GM18951 (cell line): ENCODE results near the gene NBPF11.
"Not testable (repeated sequence)": the region's sequence is repeated elsewhere in the genome, so short reads cannot be mapped to it uniquely, and the experiment has no call there.

Experiments
- POLR2A ChIP-seq: IDR thresholded peaks from 4 replicates; pipeline ENCODE4 v1.6.1; 2011; ENCODE audit warnings: mild to moderate bottlenecking; ENCODE audit not compliant: insufficient read length, insufficient read depth; ENCODE audit errors: extremely low read depth
- in situ Hi-C: fragments of 300-500 bp; cut with MboI; formaldehyde crosslinking; loops from one replicate; pipeline ENCODE4 v1.12.0; 2022; ENCODE audit warnings: low sequenced_read_pairs, mixed read lengths, inconsistent platforms; ENCODE audit not compliant: unreplicated experiment

Gene NBPF11

GRCh38 chr1:148151911-148152656 is at the start of gene NBPF11:
TSS of gene NBPF11 (minus strand) at chr1:148152281. CDS start at chr1:148127003, 25,278 bp downstream.
- in situ Hi-C loops, result loop anchor here (25.0 kb wide), 2 partner anchors 110 to 1215 kb away; partner anchors contain the start of gene NBPF12
- peak; percentile 44 for TF ChIP-seq POLR2A

- in situ Hi-C loops, result not testable (repeated sequence)
Measured at GRCh38 chr1:148197396-148197795, 45.3 kb upstream of the NBPF11 start.

GRCh38 chr1:148196949-148197348 is 44.9 kb upstream of the NBPF11 start:
- in situ Hi-C loops, result not testable (repeated sequence)

GRCh38 chr1:148195115-148195514 is 43.0 kb upstream of the NBPF11 start:
- in situ Hi-C loops, result not testable (repeated sequence)

GRCh38 chr1:148188768-148189167 is 36.7 kb upstream of the NBPF11 start:
- in situ Hi-C loops, result not testable (repeated sequence)

- in situ Hi-C loops, result not testable (repeated sequence)
Measured at GRCh38 chr1:148178682-148179081, 26.6 kb upstream of the NBPF11 start.

GRCh38 chr1:148175414-148175813 is 23.3 kb upstream of the NBPF11 start:
- in situ Hi-C loops, result not testable (repeated sequence)

- in situ Hi-C loops, result loop anchor here (25.0 kb wide), 2 partner anchors 90 to 1235 kb away; partner anchors contain the start of gene NBPF12
Measured at GRCh38 chr1:148171995-148172394, 19.9 kb upstream of the NBPF11 start.

GRCh38 chr1:148166558-148167492 is 14.7 kb upstream of the NBPF11 start:
- no peak for TF ChIP-seq POLR2A
- in situ Hi-C loops, result loop anchor here (25.0 kb wide), 2 partner anchors 95 to 1230 kb away; partner anchors contain the start of gene NBPF12

GRCh38 chr1:148162363-148162762 is 10.3 kb upstream of the NBPF11 start:
- in situ Hi-C loops, result loop anchor here (25.0 kb wide), 2 partner anchors 100 to 1225 kb away; partner anchors contain the start of gene NBPF12
- TF ChIP-seq POLR2A, result no peak

- TF ChIP-seq POLR2A, result no peak
- in situ Hi-C loops, result loop anchor here (25.0 kb wide), 2 partner anchors 101 to 1224 kb away; partner anchors contain the start of gene NBPF12
Measured at GRCh38 chr1:148161053-148161901, 9.2 kb upstream of the NBPF11 start.

GRCh38 chr1:148160343-148161052 is 8.4 kb upstream of the NBPF11 start:
- in situ Hi-C loops, result loop anchor here (25.0 kb wide), 2 partner anchors 102 to 1223 kb away; partner anchors contain the start of gene NBPF12
- TF ChIP-seq POLR2A, result no peak

GRCh38 chr1:148160048-148160342 is 7.9 kb upstream of the NBPF11 start:
- TF ChIP-seq POLR2A, result no peak
- in situ Hi-C loops, result loop anchor here (25.0 kb wide), 2 partner anchors 102 to 1223 kb away; partner anchors contain the start of gene NBPF12
